HG03039 (cell line): ENCODE data around the gene SNX13.

Source experiments
- ATAC-seq: cut with Tn5 transposase; IDR thresholded peaks from one replicate; pipeline ENCODE4 v1.9.1; 2021; ENCODE audit warnings: mild to moderate bottlenecking, moderate library complexity; ENCODE audit not compliant: unreplicated experiment

Gene SNX13

GRCh38 chr7:17948526-17949238 is 8.4 kb upstream of the SNX13 start:
- ATAC-seq, result no peak

- ATAC-seq, result no peak
These were observed 7.3 kb upstream of the SNX13 start for GRCh38 chr7:17947620-17948019.

GRCh38 chr7:17946591-17946990 is 6.3 kb upstream of the SNX13 start:
- peak; percentile 79 for ATAC-seq

- ATAC-seq, result no peak
These were observed 4.4 kb upstream of the SNX13 start for GRCh38 chr7:17944720-17945119.

- no peak for ATAC-seq
These were observed 2.7 kb upstream of the SNX13 start for GRCh38 chr7:17943006-17943405.

GRCh38 chr7:17942231-17942630 is 1.9 kb upstream of the SNX13 start:
- ATAC-seq, result no peak

GRCh38 chr7:17940951-17941431 is 697 bp upstream of the SNX13 start:
- no peak for ATAC-seq

- peak; percentile 27 for ATAC-seq
These were observed 540 bp downstream of the SNX13 start for GRCh38 chr7:17939606-17940301.

GRCh38 chr7:17939211-17939605 is 1.1 kb downstream of the SNX13 start:
- ATAC-seq, result no peak

- no peak for ATAC-seq
These were observed 2.7 kb downstream of the SNX13 start for GRCh38 chr7:17937506-17938120.

- no peak for ATAC-seq
These were observed 4.0 kb downstream of the SNX13 start for GRCh38 chr7:17936321-17936720.

GRCh38 chr7:17934612-17935240 is 5.6 kb downstream of the SNX13 start:
- no peak for ATAC-seq

- ATAC-seq, result no peak
These were observed 6.2 kb downstream of the SNX13 start for GRCh38 chr7:17934094-17934493.

GRCh38 chr7:17932770-17933169 is 7.5 kb downstream of the SNX13 start:
- no peak for ATAC-seq

- no peak for ATAC-seq
These were observed 9.2 kb downstream of the SNX13 start for GRCh38 chr7:17931069-17931468.

GRCh38 chr7:17930546-17930945 is 9.7 kb downstream of the SNX13 start:
- ATAC-seq, result no peak

GRCh38 chr7:17929647-17930395 is 10.5 kb downstream of the SNX13 start:
- no peak for ATAC-seq

GRCh38 chr7:17928055-17928454 is 12.2 kb downstream of the SNX13 start:
- no peak for ATAC-seq

GRCh38 chr7:17921857-17922416 is 18.4 kb downstream of the SNX13 start:
- no peak for ATAC-seq

- no peak for ATAC-seq
These were observed 22.5 kb downstream of the SNX13 start for GRCh38 chr7:17917842-17918241.
